PC-3 (cell line): ENCODE data around the gene KIR3DL1.

ENCODE experiments used
- EZH2 ChIP-seq: fragments of 300-600 bp; sonication (generic); IDR thresholded peaks from one replicate; pipeline ENCODE4 v1.6.1; 2017; ENCODE audit warnings: antibody characterized with exemption, mild to moderate bottlenecking, low read length; ENCODE audit not compliant: unreplicated experiment
- TF ChIP-seq, protein P1 (sequence below): fragments of 300-600 bp; sonication (generic); conservative IDR thresholded peaks from 2 replicates; pipeline ENCODE4 v1.5.1; 2017; ENCODE audit warnings: antibody characterized with exemption, low read depth, mild to moderate bottlenecking, low read length

DNA sequence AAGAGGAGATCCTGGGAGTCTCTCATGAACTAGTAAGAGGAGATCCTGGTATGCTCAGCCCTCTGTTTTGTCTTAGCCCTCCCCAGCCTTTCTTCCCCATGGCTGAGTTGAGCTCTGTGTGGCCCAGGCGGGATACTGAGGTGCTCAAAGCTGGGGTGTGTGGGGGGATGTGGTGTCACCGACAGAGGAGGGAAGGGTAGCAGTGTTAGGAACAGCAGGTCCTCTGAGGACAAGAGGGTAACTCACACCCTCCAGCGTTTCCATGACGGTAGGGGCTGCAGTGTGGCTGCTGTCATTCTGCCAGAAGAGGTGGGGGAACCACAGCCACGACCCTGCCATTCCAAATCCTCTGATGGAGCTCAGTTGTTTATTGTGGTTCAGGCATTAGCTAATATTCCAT, 12.2 kb upstream of the KIR3DL1 start:
- TF ChIP-seq, protein P1, sequence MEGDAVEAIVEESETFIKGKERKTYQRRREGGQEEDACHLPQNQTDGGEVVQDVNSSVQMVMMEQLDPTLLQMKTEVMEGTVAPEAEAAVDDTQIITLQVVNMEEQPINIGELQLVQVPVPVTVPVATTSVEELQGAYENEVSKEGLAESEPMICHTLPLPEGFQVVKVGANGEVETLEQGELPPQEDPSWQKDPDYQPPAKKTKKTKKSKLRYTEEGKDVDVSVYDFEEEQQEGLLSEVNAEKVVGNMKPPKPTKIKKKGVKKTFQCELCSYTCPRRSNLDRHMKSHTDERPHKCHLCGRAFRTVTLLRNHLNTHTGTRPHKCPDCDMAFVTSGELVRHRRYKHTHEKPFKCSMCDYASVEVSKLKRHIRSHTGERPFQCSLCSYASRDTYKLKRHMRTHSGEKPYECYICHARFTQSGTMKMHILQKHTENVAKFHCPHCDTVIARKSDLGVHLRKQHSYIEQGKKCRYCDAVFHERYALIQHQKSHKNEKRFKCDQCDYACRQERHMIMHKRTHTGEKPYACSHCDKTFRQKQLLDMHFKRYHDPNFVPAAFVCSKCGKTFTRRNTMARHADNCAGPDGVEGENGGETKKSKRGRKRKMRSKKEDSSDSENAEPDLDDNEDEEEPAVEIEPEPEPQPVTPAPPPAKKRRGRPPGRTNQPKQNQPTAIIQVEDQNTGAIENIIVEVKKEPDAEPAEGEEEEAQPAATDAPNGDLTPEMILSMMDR = no peak
- no peak for TF ChIP-seq EZH2
